MCF 10A (cell line): Measurements from ENCODE around the gene MDGA2. TPM values are rescaled to one million over a fixed set of nuclear protein-coding genes. Genes with fewer than 3 reads are reported as not detected.

Experiments
- BruUV-seq: library from RNA; stranded (reverse); fragments of 400-500 nt; replicated peaks from 2 replicates; lab custom pipeline; 2021; lab: Mats Ljungman, UMichigan
- CTCF ChIA-PET: fragments of 300-600 bp; sonication (Branson Sonifier 250); formaldehyde crosslinking; extraction: SDS; loops from one replicate; lab custom pipeline; 2021; ENCODE audit warnings: antibody characterized with exemption, inconsistent platforms; lab: Yijun Ruan, JAX
- POLR2A ChIA-PET: fragments of 300-600, 350-650 bp; sonication (Branson Sonifier 250); formaldehyde crosslinking; extraction: SDS; loops from one replicate; lab custom pipeline; 2020; ENCODE audit warnings: antibody characterized with exemption, inconsistent platforms; lab: Yijun Ruan, JAX
- DNase-seq: peaks from one replicate; pipeline ENCODE4 v3.0.0-alpha.2; 2018; ENCODE audit not compliant: unreplicated experiment
- H3K27ac Mint-ChIP-seq: one replicate; pipeline ENCODE4 v1.8.0; 2022; ENCODE audit warnings: mild to moderate bottlenecking, low read depth, mixed read lengths; ENCODE audit not compliant: unreplicated experiment
- H3K27me3 Mint-ChIP-seq: one replicate; pipeline ENCODE4 v1.8.0; 2022; ENCODE audit warnings: mixed read lengths; ENCODE audit not compliant: insufficient read depth, unreplicated experiment
- H3K36me3 Mint-ChIP-seq: one replicate; pipeline ENCODE4 v1.8.0; 2022; ENCODE audit warnings: mild to moderate bottlenecking, moderate library complexity, mixed read lengths; ENCODE audit not compliant: insufficient read depth, unreplicated experiment
- H3K4me1 Mint-ChIP-seq: one replicate; pipeline ENCODE4 v1.8.0; 2022; ENCODE audit warnings: mixed read lengths; ENCODE audit not compliant: insufficient read depth, unreplicated experiment
- H3K4me3 Mint-ChIP-seq: one replicate; pipeline ENCODE4 v1.8.0; 2022; ENCODE audit warnings: mild to moderate bottlenecking, moderate library complexity, mixed read lengths; ENCODE audit not compliant: unreplicated experiment
- H3K9me3 Mint-ChIP-seq: one replicate; pipeline ENCODE4 v1.8.0; 2022; ENCODE audit warnings: mixed read lengths; ENCODE audit not compliant: unreplicated experiment
- CTCF ChIP-seq: fragments of 200-600 bp; IDR thresholded peaks from one replicate; pipeline ENCODE4 v1.8.0; 2022; ENCODE audit warnings: antibody characterized with exemption, mild to moderate bottlenecking; ENCODE audit not compliant: unreplicated experiment
- intact Hi-C: fragments of 100-400 bp; cut with micrococcal nuclease; formaldehyde crosslinking; loops from 2 replicates; pipeline ENCODE4 v1.14.1; 2022
- total RNA-seq: library from RNA; stranded (reverse); gene quantifications from 2 replicates; pipeline ENCODE4 v1.2.3, GENCODE V29; 2022

The MDGA2 gene
- total RNA-seq, 1 experiment from 2014 or later, result not detected

- DNase-seq, result no peak
- Mint-ChIP-seq H3K27ac (no peak overlapping the region), H3K9me3 (no peaks in the 10 kb centered on the region), H3K4me1 (no peaks in the 10 kb centered on the region), H3K4me3 (no peak overlapping the region), H3K27me3 (peaks cover 53% of the 10 kb centered on the region), H3K36me3 (no peaks in the 10 kb centered on the region)
- ChIA-PET POLR2A (no interaction called here), CTCF (interaction anchor here (0.6 kb wide), 1 partner anchor 18 kb away, joined by 3 read pairs; no protein-coding TSS in a partner anchor)
- TF ChIP-seq CTCF, result no peak
- intact Hi-C loops, result no loop called here
- BruUV-seq, result no TSS peak
Measured at GRCh38 chr14:46902837-46903236, 772.6 kb downstream of the MDGA2 start.

- Mint-ChIP-seq H3K27ac (no peak overlapping the region), H3K36me3 (no peaks in the 10 kb centered on the region), H3K27me3 (peaks cover 49% of the 10 kb centered on the region), H3K4me3 (no peak overlapping the region), H3K9me3 (no peaks in the 10 kb centered on the region), H3K4me1 (no peaks in the 10 kb centered on the region)
- no peak for TF ChIP-seq CTCF
- POLR2A ChIA-PET, result no interaction called here
- BruUV-seq, result no TSS peak
- intact Hi-C loops, result no loop called here
- DNase-seq, result no peak
- CTCF ChIA-PET, result no interaction called here
Measured at GRCh38 chr14:46894476-46894875, 780.9 kb downstream of the MDGA2 start.

- no peaks in the 10 kb centered on the region for H3K4me1 Mint-ChIP-seq
- no peak for DNase-seq
- peaks cover 59% of the 10 kb centered on the region for H3K27me3 Mint-ChIP-seq
- no peak overlapping the region for H3K4me3 Mint-ChIP-seq
- H3K27ac Mint-ChIP-seq, result no peak overlapping the region
- TF ChIP-seq CTCF, result no peak
- H3K9me3 Mint-ChIP-seq, result no peaks in the 10 kb centered on the region
- BruUV-seq, result no TSS peak
- intact Hi-C loops, result no loop called here
- ChIA-PET POLR2A (no interaction called here), CTCF (no interaction called here)
- no peaks in the 10 kb centered on the region for H3K36me3 Mint-ChIP-seq
Measured at GRCh38 chr14:46887144-46887543, 788.3 kb downstream of the MDGA2 start.

- BruUV-seq, result no TSS peak
- H3K4me1 Mint-ChIP-seq, result no peaks in the 10 kb centered on the region
- CTCF ChIA-PET, result no interaction called here
- peaks cover 68% of the 10 kb centered on the region for H3K27me3 Mint-ChIP-seq
- no peaks in the 10 kb centered on the region for H3K36me3 Mint-ChIP-seq
- no peak for TF ChIP-seq CTCF
- H3K27ac Mint-ChIP-seq, result no peak overlapping the region
- no peak overlapping the region for H3K4me3 Mint-ChIP-seq
- H3K9me3 Mint-ChIP-seq, result no peaks in the 10 kb centered on the region
- intact Hi-C loops, result no loop called here
- DNase-seq, result no peak
- POLR2A ChIA-PET, result no interaction called here
Measured at GRCh38 chr14:46885566-46885965, 789.8 kb downstream of the MDGA2 start.
